IMR-90 (cell line): ENCODE measurements around the gene PSEN1.

Experiments used
- BHLHE40 ChIP-seq: fragments of 150-350 bp; IDR thresholded peaks from 2 replicates; pipeline ENCODE4 v1.6.1; 2016; ENCODE audit warnings: mild to moderate bottlenecking, low read depth, low read length
- CEBPB ChIP-seq: IDR thresholded peaks from 2 replicates; pipeline ENCODE4 v1.6.1; 2012; ENCODE audit warnings: low read depth, low read length, improper control_type of control experiment
- CTCF ChIP-seq: conservative IDR thresholded peaks from 2 replicates; pipeline ENCODE4 v1.5.1; 2012; ENCODE audit warnings: mild to moderate bottlenecking, low read depth, low read length, improper control_type of control experiment
- MAFK ChIP-seq: IDR thresholded peaks from 2 replicates; pipeline ENCODE4 v1.6.1; 2012; ENCODE audit warnings: low read depth, low read length, improper control_type of control experiment
- MAZ ChIP-seq: IDR thresholded peaks from 2 replicates; pipeline ENCODE4 v1.6.1; 2012; ENCODE audit warnings: low read depth, mild to moderate bottlenecking, low read length, improper control_type of control experiment, moderate library complexity, borderline replicate concordance
- NFE2L2 ChIP-seq: fragments of 150-350 bp; IDR thresholded peaks from 2 replicates; pipeline ENCODE4 v1.6.1; 2016; ENCODE audit warnings: low read depth, mild to moderate bottlenecking, low read length
- POLR2A ChIP-seq: IDR thresholded peaks from 2 replicates; pipeline ENCODE4 v1.6.1; 2012; ENCODE audit warnings: mild to moderate bottlenecking, low read depth, low read length
- RAD21 ChIP-seq: IDR thresholded peaks from 2 replicates; pipeline ENCODE4 v1.6.1; 2012; ENCODE audit warnings: low read length, improper control_type of control experiment
- RCOR1 ChIP-seq: IDR thresholded peaks from 2 replicates; pipeline ENCODE4 v1.6.1; 2012; ENCODE audit warnings: mild to moderate bottlenecking, low read length, improper control_type of control experiment; ENCODE audit not compliant: insufficient replicate concordance
- RFX5 ChIP-seq: IDR thresholded peaks from 2 replicates; pipeline ENCODE4 v1.8.0; 2012; ENCODE audit warnings: low read depth, mild to moderate bottlenecking, low read length, moderate library complexity
- USF2 ChIP-seq: fragments of 150-350 bp; IDR thresholded peaks from 2 replicates; pipeline ENCODE4 v1.6.1; 2017; ENCODE audit warnings: mild to moderate bottlenecking, antibody characterized with exemption, low read length, low read depth

- TF ChIP-seq CTCF: no peak
- TF ChIP-seq POLR2A: no peak
- no peak for TF ChIP-seq USF2
- no peak for TF ChIP-seq NFE2L2
- no peak for TF ChIP-seq CEBPB
- no peak for TF ChIP-seq MAFK
- TF ChIP-seq RAD21: no peak
- TF ChIP-seq BHLHE40: no peak
- TF ChIP-seq MAZ: no peak
- TF ChIP-seq RFX5: no peak
- TF ChIP-seq RCOR1: no peak
Measured at GRCh38 chr14:73207615-73208014, 71.3 kb downstream of the PSEN1 start.
